RWPE2 (cell line): ENCODE measurements around the gene EIF4E1B.
"Not testable (repeated sequence)": the region's sequence is repeated elsewhere in the genome, so short reads cannot be mapped to it uniquely, and the experiment has no call there.

ENCODE experiments used
- ATAC-seq: fragments of 200-7000 bp; cut with Tn5 transposase; 3 replicates; pipeline ENCODE4 v1.9.1; 2021; ENCODE audit warnings: low read depth
- DNase-seq: peaks from one replicate; pipeline ENCODE4 v3.0.0-alpha.2; 2020; ENCODE audit warnings: low spot score
- H3K27ac ChIP-seq: fragments of 450-650 bp; 2 replicates; pipeline ENCODE4 v1.5.1; 2017; ENCODE audit warnings: mild to moderate bottlenecking; ENCODE audit not compliant: poor library complexity, severe bottlenecking
- H3K27me3 ChIP-seq: fragments of 250-450 bp; sonication (Bioruptor Pico); 2 replicates; pipeline ENCODE4 v1.5.1; 2021; ENCODE audit warnings: mild to moderate bottlenecking, moderate library complexity; ENCODE audit not compliant: insufficient read depth, poor library complexity, severe bottlenecking
- H3K36me3 ChIP-seq: fragments of 250-450 bp; sonication (Bioruptor Pico); 2 replicates; pipeline ENCODE4 v1.5.1; 2020; ENCODE audit warnings: low read depth, mild to moderate bottlenecking, moderate library complexity
- H3K4me1 ChIP-seq: fragments of 250-450 bp; sonication (Bioruptor Pico); 2 replicates; pipeline ENCODE4 v1.5.1; 2021; ENCODE audit warnings: mild to moderate bottlenecking, moderate library complexity; ENCODE audit not compliant: insufficient read depth, poor library complexity, severe bottlenecking
- H3K4me3 ChIP-seq: fragments of 250-450 bp; sonication (Bioruptor Pico); 2 replicates; pipeline ENCODE4 v1.5.1; 2021; ENCODE audit warnings: mild to moderate bottlenecking, moderate library complexity; ENCODE audit not compliant: severe bottlenecking
- H3K9me3 ChIP-seq: fragments of 250-450 bp; sonication (Bioruptor Pico); 2 replicates; pipeline ENCODE4 v1.5.1; 2021; ENCODE audit warnings: mild to moderate bottlenecking, moderate library complexity; ENCODE audit not compliant: severe bottlenecking
- TF ChIP-seq, protein P1 (sequence below): fragments of 450-650 bp; IDR thresholded peaks from one replicate; pipeline ENCODE4 v1.5.1; 2017; ENCODE audit warnings: mild to moderate bottlenecking, moderate library complexity; ENCODE audit not compliant: poor library complexity, severe bottlenecking

EIF4E1B gene

DNA sequence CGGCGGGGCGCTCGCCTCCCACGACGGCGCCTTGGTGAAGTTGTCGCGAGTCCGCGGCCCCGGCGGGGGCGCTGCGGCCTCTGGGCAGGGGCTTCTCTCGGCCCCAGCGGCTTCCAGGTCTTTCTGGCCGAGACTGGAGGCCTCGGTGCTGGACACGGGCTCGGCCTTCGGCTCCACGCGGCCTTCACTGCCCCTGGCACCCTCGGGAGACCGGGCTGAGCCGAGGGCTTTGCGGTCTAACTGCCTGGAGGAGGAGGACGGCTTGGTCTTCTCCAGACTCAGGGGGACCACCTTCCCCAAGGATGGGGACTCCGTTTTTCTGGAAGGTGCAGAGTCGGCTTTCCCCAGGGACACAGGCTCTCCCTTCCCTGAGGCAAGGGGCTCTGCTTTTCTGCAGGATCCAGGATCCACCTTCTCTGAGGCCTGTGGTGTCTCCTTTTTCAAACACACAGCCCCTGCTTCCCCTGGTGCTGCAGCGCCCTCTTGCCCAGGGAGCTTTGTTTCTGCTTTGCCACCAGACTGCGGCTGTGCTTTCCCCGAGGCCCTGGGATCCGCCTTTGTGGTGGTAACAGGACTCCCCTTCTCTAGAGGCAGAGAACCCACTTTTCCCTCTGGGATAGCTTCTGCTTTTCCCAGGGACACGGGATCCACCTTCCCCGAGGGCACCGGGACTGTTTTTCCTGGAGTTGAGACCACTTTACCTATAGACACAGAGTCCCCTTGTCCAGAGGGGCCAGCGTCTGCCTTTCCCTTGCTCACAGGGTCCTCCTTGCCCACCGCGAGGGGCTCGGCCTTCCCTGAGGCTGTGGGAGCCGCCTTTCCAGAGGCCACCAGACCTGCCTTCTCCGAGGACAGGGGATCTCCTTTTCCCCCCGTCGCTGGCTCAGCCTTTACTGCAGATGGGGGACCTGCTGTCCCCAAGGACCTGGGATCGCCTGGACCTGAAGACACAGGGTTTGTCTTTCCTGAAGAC is 32.8 kb upstream of the EIF4E1B start:
- Histone ChIP-seq H3K27me3 (no peaks in the 10 kb centered on the region), H3K9me3 (no peaks in the 10 kb centered on the region), H3K4me1 (no peaks in the 10 kb centered on the region), H3K36me3 (no peaks in the 10 kb centered on the region), H3K27ac (no peak overlapping the region), H3K4me3 (no peak overlapping the region)
- ATAC-seq (no peak), DNase-seq (peak; percentile 68)
- TF ChIP-seq, protein P1, sequence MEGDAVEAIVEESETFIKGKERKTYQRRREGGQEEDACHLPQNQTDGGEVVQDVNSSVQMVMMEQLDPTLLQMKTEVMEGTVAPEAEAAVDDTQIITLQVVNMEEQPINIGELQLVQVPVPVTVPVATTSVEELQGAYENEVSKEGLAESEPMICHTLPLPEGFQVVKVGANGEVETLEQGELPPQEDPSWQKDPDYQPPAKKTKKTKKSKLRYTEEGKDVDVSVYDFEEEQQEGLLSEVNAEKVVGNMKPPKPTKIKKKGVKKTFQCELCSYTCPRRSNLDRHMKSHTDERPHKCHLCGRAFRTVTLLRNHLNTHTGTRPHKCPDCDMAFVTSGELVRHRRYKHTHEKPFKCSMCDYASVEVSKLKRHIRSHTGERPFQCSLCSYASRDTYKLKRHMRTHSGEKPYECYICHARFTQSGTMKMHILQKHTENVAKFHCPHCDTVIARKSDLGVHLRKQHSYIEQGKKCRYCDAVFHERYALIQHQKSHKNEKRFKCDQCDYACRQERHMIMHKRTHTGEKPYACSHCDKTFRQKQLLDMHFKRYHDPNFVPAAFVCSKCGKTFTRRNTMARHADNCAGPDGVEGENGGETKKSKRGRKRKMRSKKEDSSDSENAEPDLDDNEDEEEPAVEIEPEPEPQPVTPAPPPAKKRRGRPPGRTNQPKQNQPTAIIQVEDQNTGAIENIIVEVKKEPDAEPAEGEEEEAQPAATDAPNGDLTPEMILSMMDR, result no peak

- not testable (repeated sequence) for H3K27ac ChIP-seq, H3K27me3 ChIP-seq, H3K4me3 ChIP-seq, H3K9me3 ChIP-seq, ATAC-seq, H3K36me3 ChIP-seq, H3K4me1 ChIP-seq
- peak; percentile 67 for DNase-seq
Measured at GRCh38 chr5:176599749-176600430, 30.6 kb upstream of the EIF4E1B start.

- ATAC-seq (no peak), DNase-seq (no peak)
- no peaks in the 10 kb centered on the region for H3K4me1 ChIP-seq
- H3K4me3 ChIP-seq, result no peak overlapping the region
- no peaks in the 10 kb centered on the region for H3K9me3 ChIP-seq
- H3K36me3 ChIP-seq, result no peaks in the 10 kb centered on the region
- TF ChIP-seq, protein P1, result no peak
- no peak overlapping the region for H3K27ac ChIP-seq
- no peaks in the 10 kb centered on the region for H3K27me3 ChIP-seq
Measured at GRCh38 chr5:176601901-176602482, 28.5 kb upstream of the EIF4E1B start.

DNA sequence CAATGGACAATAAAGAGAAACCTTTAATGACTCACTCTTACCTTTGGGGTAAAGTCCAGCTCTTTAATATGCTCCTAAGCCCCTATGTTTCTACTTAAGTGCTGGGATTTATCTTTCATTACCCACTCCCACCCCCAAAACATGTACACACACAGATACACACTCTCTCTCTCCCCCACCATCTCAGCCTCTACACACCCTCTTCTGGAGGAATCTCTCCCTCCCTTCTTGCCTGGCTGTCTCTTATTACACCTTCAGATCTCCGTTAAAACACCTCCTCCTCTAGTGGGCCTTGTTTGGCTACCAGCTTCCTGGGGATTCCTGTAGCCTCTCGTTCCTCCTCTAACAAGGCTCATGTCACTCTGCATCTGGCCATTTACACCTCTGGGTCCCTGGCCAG is 27.4 kb upstream of the EIF4E1B start:
- Histone ChIP-seq H3K36me3 (no peaks in the 10 kb centered on the region), H3K27ac (no peak overlapping the region), H3K4me3 (no peak overlapping the region), H3K9me3 (no peaks in the 10 kb centered on the region), H3K27me3 (no peaks in the 10 kb centered on the region), H3K4me1 (no peaks in the 10 kb centered on the region)
- DNase-seq (no peak), ATAC-seq (no peak)
- TF ChIP-seq, protein P1, result no peak

- no peak for ATAC-seq
- H3K36me3 ChIP-seq, result no peaks in the 10 kb centered on the region
- peaks cover 3% of the 10 kb centered on the region for H3K27me3 ChIP-seq
- TF ChIP-seq, protein P1, result no peak
- no peaks in the 10 kb centered on the region for H3K4me1 ChIP-seq
- no peak for DNase-seq
- no peak overlapping the region for H3K27ac ChIP-seq
- H3K4me3 ChIP-seq, result no peak overlapping the region
- no peaks in the 10 kb centered on the region for H3K9me3 ChIP-seq
Measured at GRCh38 chr5:176606032-176606431, 24.4 kb upstream of the EIF4E1B start.
